NCI-H2196 (cell line): ENCODE results near the gene TRABD2B.

Experiments
- DNase-seq: peaks from one replicate; lab custom pipeline; 2025; ENCODE audit not compliant: unreplicated experiment; lab: John Stamatoyannopoulos, UW

TRABD2B gene

GRCh38 chr1:48022306-48022705 is 25.1 kb upstream of the TRABD2B start:
- no peak for DNase-seq

- DNase-seq, result no peak
Observed at GRCh38 chr1:48021792-48022191, 24.6 kb upstream of the TRABD2B start.

DNA sequence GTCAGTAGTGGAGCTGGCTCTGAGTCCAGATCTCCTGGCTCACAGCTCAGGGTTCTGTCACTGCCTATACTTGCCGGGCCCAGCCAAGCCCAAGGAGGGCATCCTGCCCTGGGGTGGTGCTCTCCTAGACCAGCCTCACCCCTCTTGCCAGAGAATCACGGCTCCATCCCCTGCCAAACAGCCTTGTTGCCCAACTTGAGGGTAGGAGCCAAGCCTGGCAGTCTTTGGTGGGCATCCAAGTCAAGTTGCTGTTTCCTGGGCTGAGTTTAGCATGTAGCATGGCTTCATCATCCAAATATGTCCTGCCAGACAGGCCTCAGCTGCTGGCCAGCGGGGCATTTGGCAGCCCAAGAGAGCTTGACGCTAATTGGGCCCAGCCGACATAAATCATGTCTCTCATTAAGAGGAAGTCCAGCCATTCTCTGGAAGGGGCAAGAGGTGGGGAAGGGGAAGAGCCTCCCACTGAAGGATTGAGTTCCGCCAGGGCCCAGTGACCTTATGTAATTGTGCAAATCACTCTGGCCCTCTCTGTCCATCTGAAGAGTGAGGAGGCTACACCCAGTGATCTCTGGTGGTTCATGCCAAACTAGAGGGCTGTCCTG is 22.6 kb upstream of the TRABD2B start:
- DNase-seq, result no peak

- DNase-seq, result no peak
Observed at GRCh38 chr1:48018799-48019198, 21.6 kb upstream of the TRABD2B start.

- no peak for DNase-seq
Observed at GRCh38 chr1:48017716-48018115, 20.5 kb upstream of the TRABD2B start.

- DNase-seq, result no peak
Observed at GRCh38 chr1:48016515-48016914, 19.3 kb upstream of the TRABD2B start.

DNA sequence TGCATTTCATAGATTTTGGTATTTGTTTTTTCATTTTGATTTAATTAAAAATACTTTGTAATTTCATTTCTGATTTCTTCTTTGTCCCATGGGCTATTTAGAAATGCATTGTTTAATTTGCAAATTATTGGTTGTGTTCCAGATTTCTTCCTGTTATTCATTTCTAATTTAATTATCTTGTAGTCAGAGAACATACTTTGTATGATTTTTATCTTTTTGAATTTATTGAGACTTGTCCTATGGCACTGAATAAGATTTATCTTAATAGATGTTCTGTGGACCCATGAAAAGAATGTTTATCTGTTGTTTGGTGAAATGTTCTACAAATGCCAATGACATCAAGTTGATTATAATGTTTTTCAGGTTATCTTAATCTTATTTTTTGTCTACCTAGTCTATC is 16.1 kb upstream of the TRABD2B start:
- no peak for DNase-seq

DNA sequence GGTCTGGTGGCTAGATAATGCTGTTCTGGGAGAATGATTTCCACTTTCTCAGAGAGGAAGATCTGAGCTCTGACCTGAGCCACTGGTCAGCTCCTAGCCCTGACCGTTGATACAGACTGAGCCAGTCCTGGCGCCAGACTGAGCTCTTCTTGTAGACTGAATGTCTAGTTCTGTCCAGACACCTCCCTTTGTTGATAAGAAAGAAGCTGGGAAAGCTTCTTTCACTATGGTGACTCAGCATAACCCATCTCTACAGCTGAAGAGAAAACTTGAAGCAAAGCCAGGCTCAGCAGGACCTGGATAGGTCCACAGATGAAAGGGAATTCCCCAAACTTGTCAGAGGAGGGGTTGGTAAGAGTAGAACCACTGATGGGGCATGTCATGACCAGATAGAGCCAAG is 9.9 kb upstream of the TRABD2B start:
- DNase-seq, result peak; percentile 31

DNA sequence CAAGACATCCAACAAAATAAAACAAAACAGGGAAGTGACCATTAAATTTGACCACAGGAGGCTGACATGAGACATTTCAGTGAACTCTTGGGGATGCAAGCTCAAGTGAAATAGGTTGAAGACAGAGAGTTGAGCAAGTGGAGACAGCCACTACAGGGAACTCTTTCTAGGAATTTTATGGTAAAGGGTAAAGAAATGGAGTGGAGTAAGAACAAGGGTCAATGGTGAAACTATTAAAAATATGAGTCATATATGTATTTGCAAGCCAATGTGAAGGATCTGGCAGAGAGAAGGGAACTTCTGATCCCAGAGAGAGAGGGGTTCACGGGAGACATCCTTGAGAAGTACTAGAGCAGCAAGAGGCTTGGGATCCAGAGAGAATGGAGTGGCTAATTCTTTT is 9.1 kb upstream of the TRABD2B start:
- DNase-seq, result no peak

- DNase-seq, result no peak
Observed at GRCh38 chr1:48005253-48006117, 8.3 kb upstream of the TRABD2B start.

- peak; percentile 78 for DNase-seq
Observed at GRCh38 chr1:48003741-48004531, 6.8 kb upstream of the TRABD2B start.

DNA sequence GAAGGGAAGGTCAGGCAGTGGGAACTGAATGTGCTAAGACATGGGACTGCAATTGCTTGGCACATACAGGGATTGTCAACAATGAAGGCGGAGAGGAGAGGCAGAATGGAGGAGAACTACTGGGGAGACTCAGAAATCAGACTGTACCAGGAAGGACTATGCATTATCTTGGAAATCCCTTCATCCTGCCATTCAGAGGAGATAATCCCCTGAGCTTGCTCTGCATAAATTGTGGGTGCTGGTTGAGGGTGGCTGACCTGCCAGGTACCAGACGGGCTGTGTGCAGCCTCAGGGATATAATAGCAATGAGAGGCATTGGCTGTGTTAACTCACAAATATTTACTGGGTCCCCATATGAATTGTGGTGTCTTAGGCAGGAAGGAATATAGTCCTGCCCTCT is 5.0 kb upstream of the TRABD2B start:
- no peak for DNase-seq

GRCh38 chr1:48001696-48002095 is 4.5 kb upstream of the TRABD2B start:
- no peak for DNase-seq

- DNase-seq, result no peak
Observed at GRCh38 chr1:48000883-48001282, 3.7 kb upstream of the TRABD2B start.

DNA sequence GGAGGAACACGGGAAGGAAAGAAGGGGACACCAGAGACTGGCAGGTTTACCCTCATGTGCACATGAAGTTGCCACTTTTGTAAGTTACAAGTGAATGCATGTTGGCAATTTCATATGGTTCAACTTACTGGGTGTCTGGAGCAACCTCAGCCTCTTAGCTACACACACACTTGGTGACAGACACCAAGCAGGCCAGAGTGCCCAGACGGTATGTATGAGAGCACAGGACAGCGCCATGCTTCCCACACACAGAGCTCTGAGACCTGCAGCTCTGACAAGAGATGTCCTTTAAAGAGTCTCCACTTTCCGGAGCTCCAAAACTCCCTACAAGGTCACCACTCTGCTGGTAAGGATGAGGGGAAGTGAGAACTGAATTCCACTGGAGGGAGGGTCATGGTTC is 1.9 kb upstream of the TRABD2B start:
- no peak for DNase-seq

GRCh38 chr1:47998396-47998990 is 1.3 kb upstream of the TRABD2B start:
- DNase-seq, result no peak

DNA sequence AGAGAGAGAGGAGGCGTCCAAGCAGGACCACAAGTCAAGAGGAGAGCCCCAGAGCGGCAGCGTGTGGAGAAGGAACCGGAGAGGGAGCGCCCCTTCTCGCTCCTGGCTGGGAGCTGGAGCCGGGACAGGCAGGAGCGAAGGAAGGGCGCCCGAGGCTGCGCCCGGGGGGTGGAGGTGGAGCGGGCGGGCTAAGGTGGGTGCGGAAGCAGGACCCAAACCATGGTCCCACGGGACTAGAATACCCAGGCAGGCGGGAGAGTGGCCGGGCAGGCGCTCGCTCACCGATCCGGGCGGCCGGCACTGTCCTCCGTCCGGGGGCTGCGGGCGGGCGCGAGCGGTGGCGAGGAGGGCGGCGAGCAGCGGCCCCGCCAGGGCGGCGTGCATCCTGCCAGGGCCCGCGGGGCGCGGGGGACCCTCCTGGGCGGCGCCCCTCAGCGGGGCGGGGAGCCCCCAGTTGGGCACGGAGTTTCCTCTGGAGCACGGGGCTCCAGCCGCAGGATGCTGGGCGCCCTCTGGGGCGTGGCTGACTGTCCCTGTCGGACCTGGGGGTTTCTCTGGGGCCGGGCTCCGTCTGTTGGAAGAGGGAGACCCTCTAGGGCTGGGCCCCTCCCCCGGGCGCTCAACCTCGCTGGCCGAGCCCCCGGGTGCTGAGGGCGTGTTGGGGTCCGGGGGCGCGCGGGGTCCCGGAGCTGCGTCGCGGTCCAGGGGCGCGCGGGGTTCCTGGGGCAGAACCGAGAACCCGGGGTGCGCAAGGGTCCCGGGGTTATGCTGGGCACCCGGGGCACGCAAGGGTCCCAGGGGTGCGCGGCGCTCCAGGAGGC is 569 bp downstream of the TRABD2B start:
- DNase-seq, result no peak

DNA sequence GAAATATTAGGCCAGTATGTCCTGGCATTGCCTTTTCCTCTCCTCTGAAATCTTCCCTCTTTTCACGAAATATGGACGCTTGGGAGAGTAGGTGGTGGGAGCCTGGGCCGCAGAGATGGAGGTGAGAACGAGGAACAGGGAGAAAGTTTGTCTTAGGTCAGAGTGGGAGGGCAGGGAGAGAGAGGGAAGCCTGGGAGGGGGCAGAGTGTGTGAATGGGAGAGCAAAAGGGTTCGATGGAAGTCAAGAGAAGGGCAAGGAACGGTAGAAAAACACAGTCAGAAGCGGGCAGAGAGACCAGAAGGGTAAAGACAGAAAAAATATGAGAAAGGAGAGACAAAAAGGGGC is 1.2 kb downstream of the TRABD2B start:
- DNase-seq, result no peak

DNA sequence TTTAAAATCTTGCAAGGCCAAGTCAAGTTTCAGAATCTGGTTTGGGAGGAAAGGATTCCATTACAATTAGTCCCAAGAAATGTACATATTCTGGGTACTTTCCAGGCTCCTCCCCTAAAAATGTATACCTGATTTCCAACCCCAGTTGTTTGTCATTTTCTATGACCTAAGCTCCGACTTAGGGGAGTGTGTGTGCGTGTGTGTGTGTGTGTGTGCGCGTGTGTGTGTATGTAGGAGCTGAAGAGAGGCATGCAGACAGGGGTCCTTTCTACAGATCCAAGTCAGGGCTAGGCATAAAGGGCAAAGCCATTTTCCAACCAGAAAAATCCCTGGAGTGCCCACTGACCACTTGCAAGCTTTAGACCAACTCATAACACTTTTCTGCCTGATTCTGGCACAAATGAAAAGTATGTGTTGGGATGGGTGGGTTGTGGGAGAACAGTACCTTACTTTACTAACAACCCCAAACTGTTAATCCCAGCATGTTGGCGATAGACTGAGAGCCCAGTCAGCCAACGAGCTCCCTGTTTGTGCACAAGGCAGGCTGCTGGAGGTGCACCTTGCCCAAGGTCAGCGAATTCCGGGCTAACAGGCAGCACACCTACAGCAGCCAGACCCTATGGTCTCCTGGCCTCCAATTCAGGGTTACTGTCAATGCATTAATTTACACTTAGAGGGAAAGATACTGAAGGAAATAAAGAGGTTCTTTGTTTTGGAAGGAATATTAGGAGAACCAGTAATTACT is 1.7 kb downstream of the TRABD2B start:
- DNase-seq, result no peak
